Chondrocyte (in vitro differentiated cells): ENCODE results near the gene ACSF3. TPM values are rescaled to one million over a fixed set of nuclear protein-coding genes. Genes with fewer than 3 reads are reported as not detected.
"Not testable (repeated sequence)": the region's sequence is repeated elsewhere in the genome, so short reads cannot be mapped to it uniquely, and the experiment has no call there.

Source experiments
- DNase-seq: peaks from one replicate; pipeline ENCODE4 v3.0.0; 2021; ENCODE audit warnings: mixed read lengths, low spot score
- H3K27ac Mint-ChIP-seq: one replicate; pipeline ENCODE4 v1.8.0; 2021; ENCODE audit warnings: mild to moderate bottlenecking, moderate library complexity, mixed read lengths; ENCODE audit not compliant: unreplicated experiment
- H3K27me3 Mint-ChIP-seq: 2 replicates; pipeline ENCODE4 v1.8.0; 2021; ENCODE audit warnings: low read depth, mixed read lengths
- H3K36me3 Mint-ChIP-seq: 2 replicates; pipeline ENCODE4 v1.8.0; 2021; ENCODE audit warnings: low read depth, mixed read lengths
- H3K4me1 Mint-ChIP-seq: 2 replicates; pipeline ENCODE4 v1.8.0; 2021; ENCODE audit warnings: low read depth, mild to moderate bottlenecking, mixed read lengths
- H3K4me3 Mint-ChIP-seq: one replicate; pipeline ENCODE4 v1.8.0; 2021; ENCODE audit warnings: mild to moderate bottlenecking, moderate library complexity, mixed read lengths; ENCODE audit not compliant: unreplicated experiment
- H3K9me3 Mint-ChIP-seq: 2 replicates; pipeline ENCODE4 v1.8.0; 2021; ENCODE audit warnings: low read depth, mixed read lengths
- total RNA-seq: library from RNA; stranded (reverse); gene quantifications from 3 replicates; pipeline ENCODE4 v1.2.1, GENCODE V29; 2021
- TF ChIP-seq, protein P1 (sequence below): fragments of 200-600 bp; sonication (generic); IDR thresholded peaks from 2 replicates; pipeline ENCODE4 v1.5.0; 2021; ENCODE audit warnings: antibody characterized with exemption, mild to moderate bottlenecking, moderate library complexity

Gene ACSF3
- total RNA-seq, 1 donor from 2014 or later, result 19.5 TPM

DNA sequence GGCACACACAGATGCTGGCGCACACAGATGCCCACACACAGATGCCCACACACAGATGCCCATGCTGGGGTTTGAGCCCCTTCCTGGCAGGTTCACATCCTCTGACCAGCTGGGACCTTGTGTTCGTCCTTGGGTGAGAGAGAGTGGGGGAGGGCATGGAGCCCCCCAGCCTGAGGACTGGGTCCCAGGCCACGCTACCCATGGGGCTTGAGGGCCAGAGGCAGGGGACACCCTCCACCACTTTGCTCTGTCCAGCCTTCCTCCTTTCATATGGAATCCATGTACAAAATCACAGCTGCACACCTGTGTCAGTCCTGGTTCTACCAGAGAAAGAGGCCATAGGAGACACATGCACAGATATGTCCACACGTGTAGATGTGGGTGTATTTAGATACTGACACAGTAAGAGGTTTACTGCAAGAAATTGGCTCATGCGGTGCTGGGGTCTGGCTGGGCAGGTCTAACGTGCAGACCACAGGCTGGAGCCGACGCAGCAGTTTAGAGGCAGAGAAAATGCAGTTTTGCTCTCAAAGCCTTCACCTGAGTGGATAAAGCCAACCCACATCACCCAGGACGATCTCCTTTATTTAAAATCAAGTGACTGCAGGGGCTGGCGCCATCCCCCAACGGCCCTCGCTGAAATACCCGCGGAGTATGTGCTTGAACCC is 95.8 kb downstream of the ACSF3 start:
- TF ChIP-seq, protein P1, sequence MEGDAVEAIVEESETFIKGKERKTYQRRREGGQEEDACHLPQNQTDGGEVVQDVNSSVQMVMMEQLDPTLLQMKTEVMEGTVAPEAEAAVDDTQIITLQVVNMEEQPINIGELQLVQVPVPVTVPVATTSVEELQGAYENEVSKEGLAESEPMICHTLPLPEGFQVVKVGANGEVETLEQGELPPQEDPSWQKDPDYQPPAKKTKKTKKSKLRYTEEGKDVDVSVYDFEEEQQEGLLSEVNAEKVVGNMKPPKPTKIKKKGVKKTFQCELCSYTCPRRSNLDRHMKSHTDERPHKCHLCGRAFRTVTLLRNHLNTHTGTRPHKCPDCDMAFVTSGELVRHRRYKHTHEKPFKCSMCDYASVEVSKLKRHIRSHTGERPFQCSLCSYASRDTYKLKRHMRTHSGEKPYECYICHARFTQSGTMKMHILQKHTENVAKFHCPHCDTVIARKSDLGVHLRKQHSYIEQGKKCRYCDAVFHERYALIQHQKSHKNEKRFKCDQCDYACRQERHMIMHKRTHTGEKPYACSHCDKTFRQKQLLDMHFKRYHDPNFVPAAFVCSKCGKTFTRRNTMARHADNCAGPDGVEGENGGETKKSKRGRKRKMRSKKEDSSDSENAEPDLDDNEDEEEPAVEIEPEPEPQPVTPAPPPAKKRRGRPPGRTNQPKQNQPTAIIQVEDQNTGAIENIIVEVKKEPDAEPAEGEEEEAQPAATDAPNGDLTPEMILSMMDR, result no peak
- H3K27me3 Mint-ChIP-seq, result no peaks in the 10 kb centered on the region
- H3K27ac Mint-ChIP-seq, result no peak overlapping the region
- H3K4me1 Mint-ChIP-seq, result no peaks in the 10 kb centered on the region
- H3K4me3 Mint-ChIP-seq, result no peak overlapping the region
- DNase-seq, result no peak
- H3K36me3 Mint-ChIP-seq, result no peaks in the 10 kb centered on the region
- no peaks in the 10 kb centered on the region for H3K9me3 Mint-ChIP-seq

DNA sequence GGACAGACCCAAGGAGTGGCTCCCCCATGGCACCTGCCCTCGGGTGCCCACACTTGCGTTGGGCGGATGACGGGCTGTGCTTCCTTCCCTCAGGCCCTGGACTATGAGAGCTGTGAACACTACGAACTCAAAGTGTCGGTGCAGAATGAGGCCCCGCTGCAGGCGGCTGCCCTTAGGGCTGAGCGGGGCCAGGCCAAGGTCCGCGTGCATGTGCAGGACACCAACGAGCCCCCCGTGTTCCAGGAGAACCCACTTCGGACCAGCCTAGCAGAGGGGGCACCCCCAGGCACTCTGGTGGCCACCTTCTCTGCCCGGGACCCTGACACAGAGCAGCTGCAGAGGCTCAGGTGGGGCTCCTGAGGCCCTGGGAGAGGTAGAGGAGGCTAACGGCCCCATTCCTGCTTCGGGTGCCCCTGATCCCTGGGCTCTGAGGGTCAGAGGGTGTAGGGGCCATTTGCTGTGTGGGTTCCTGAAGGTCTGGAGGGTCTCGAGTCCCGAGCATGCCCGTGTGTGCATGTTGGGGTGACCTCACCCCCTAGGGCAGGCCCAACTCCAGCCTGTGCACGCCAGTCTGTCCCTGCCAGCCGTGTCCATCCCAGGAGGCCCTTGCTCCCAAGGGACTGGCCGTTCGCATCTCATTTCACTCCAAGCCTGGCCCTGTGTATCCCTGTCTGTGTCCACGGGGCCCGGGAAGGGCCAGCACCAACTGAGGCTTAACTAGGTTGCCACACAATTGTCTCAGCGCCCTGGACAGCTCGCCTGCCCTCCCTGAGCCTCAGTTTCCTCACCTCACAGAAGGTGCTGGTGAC is 96.7 kb downstream of the ACSF3 start:
- Mint-ChIP-seq H3K4me1 (no peaks in the 10 kb centered on the region), H3K36me3 (no peaks in the 10 kb centered on the region), H3K27ac (no peak overlapping the region), H3K27me3 (no peaks in the 10 kb centered on the region), H3K9me3 (no peaks in the 10 kb centered on the region), H3K4me3 (no peak overlapping the region)
- TF ChIP-seq, protein P1, result no peak
- no peak for DNase-seq

DNA sequence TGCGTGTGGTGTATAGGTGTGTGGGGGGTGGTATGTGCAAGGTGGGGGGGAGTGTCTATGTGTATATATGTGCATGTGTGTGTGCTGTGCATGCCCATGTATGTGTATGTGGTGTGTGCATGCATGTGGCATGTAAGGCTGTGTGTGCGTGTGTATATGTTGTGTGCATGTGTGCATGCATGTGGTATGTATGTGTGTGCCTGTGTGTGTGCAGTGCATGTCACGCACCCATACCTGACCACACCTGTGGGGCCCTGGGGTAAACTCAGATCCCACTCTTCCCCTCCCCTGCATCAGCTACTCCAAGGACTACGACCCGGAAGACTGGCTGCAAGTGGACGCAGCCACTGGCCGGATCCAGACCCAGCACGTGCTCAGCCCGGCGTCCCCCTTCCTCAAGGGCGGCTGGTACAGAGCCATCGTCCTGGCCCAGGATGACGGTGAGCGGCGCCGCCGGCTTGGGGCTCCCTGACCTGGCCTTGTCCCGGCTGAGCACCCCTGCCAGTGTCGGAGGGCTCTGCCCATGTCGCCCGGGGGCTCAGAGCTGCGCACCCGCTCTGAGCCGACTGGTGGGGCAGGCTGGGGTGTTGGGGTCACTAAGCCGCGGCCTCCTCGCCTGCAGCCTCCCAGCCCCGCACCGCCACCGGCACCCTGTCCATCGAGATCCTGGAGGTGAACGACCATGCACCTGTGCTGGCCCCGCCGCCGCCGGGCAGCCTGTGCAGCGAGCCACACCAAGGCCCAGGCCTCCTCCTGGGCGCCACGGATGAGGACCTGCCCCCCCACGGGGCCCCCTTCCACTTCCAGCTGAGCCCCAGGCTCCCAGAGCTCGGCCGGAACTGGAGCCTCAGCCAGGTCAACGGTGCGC is 97.6 kb downstream of the ACSF3 start:
- Mint-ChIP-seq H3K27ac (no peak overlapping the region), H3K36me3 (no peaks in the 10 kb centered on the region), H3K4me3 (no peak overlapping the region), H3K9me3 (no peaks in the 10 kb centered on the region), H3K27me3 (no peaks in the 10 kb centered on the region), H3K4me1 (no peaks in the 10 kb centered on the region)
- DNase-seq, result no peak
- TF ChIP-seq, protein P1, result no peak

DNA sequence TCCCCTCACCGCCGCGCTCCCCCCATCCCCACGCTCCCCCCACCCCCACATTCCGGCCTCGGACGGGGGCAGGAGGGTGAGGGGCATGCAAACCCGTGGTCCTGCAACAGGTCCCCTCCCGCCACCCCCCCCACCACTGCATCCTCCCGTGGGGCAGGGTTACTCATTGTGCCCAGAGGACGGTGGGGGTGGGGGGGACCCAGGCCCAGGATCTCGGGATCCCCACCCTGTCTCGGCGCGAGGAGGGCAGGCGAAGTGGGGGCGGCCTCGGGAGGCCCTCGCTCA is 98.2 kb downstream of the ACSF3 start:
- H3K27ac Mint-ChIP-seq, result no peak overlapping the region
- no peaks in the 10 kb centered on the region for H3K4me1 Mint-ChIP-seq
- TF ChIP-seq, protein P1, result no peak
- H3K36me3 Mint-ChIP-seq, result no peaks in the 10 kb centered on the region
- DNase-seq, result no peak
- H3K9me3 Mint-ChIP-seq, result no peaks in the 10 kb centered on the region
- H3K4me3 Mint-ChIP-seq, result no peak overlapping the region
- H3K27me3 Mint-ChIP-seq, result no peaks in the 10 kb centered on the region

DNA sequence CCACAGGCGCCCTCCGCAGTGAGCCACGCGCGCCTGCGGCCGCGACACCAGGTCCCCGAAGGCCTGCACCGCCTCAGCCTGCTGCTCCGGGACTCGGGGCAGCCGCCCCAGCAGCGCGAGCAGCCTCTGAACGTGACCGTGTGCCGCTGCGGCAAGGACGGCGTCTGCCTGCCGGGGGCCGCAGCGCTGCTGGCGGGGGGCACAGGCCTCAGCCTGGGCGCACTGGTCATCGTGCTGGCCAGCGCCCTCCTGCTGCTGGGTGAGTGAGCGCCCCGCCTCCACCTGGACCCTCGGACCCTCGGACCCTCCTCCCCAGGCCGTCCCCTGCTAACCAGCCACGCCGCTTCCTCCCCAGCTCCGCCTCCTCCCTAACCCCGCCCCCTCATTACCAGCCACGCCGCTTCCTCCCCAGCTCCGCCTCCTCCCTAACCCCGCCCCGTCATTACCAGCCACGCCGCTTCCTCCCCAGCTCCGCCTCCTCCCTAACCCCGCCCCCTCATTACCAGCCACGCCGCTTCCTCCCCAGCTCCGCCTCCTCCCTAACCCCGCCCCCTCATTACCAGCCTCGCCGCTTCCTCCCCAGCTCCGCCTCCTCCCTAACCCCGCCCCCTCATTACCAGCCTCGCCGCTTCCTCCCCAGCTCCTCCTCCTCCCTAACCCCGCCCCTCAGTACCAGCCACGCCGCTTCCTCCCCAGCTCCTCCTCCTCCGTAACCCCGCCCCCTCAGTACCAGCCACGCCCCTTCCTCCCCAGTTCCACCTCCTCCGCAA is 98.7 kb downstream of the ACSF3 start:
- H3K4me1 Mint-ChIP-seq, DNase-seq, H3K9me3 Mint-ChIP-seq, H3K36me3 Mint-ChIP-seq, H3K27ac Mint-ChIP-seq, H3K4me3 Mint-ChIP-seq, H3K27me3 Mint-ChIP-seq: not testable (repeated sequence)
- TF ChIP-seq, protein P1, result peak; percentile 12
